Activated T-helper 1 cell treated with Interleukin-2 at 50 U/mL for 16 hours (primary cell): ENCODE measurements around the gene RNF34.

ENCODE experiments used
- DNase-seq: peaks from one replicate; pipeline ENCODE4 v3.0.0-alpha.2; 2020; ENCODE audit warnings: low read depth

The RNF34 gene

DNA sequence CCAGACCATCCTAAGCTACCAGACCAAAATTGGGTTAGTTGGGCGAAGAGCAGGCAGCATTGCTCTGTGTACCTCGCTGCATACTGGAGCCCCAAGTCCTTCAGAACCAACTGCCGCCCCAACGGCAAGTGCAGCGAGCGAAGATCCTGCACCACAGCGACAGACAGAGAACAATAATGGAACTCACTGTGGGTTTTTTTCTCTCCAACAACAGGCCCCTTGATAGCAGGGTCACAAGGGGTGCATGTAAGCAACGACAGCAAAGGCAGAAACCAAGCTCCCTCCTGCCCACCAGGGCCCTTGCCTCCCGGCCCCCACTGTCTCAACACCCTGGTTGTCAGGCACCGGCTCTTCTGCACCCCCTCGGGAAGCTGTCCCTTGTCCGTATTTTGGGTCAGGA is 39.0 kb downstream of the RNF34 start:
- DNase-seq, result no peak

DNA sequence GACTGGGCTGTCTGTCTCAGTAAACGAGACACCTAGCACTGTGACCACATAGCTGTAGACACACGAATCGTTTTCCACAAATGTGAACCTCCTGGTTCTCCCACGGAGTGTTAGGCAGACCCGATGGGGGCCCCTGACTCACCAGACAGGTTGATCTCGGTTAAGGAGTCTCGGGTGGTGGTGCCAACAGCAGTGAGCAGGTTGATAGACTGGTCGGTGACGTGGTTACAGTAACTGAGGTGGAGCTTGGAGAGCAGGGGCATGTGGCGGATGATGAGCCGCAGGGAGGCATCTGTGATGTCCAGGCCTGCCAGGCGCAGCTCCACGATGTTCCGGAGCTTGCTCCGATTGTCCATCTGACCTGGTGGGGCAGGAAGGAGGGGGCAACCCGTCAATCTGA is 39.8 kb downstream of the RNF34 start:
- no peak for DNase-seq

DNA sequence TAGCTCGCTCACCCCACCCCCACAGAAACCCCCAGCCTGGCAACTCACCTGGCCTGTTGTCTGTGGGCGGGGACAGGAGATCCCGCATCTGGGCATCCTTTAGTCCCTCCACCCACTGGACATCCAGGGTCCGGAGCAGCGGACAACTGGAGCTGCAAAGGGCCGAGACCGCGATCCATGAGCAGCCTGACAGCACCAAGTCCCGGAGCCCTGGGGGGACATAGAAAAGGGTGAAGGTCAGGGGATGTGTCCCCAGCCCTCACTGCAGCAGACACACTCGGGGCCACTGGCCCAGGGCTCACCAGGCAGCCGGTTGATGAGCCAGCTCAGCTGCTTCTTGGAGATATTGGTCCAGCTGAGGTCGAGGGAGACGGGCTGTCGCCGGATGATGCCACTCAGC is 40.9 kb downstream of the RNF34 start:
- DNase-seq, result no peak

DNA sequence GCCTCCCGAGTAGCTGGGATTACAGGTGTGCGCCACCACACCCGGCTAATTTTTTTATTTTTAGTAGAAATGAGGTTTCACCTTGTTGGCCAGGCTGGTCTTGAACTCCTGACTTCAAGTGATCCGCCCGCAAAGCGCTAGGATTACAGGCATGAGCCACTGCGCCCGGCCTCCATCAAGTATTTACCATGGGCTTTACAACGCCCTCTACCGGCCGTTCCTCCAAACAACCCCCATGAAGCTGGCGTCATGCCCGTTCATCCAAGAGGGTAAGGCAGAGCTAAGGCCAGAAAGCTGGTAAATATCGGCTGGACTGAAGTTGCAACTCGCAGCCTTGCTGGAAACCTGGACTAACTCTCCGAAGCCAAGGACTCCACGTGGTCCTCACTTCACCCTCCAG is 41.6 kb downstream of the RNF34 start:
- no peak for DNase-seq

DNA sequence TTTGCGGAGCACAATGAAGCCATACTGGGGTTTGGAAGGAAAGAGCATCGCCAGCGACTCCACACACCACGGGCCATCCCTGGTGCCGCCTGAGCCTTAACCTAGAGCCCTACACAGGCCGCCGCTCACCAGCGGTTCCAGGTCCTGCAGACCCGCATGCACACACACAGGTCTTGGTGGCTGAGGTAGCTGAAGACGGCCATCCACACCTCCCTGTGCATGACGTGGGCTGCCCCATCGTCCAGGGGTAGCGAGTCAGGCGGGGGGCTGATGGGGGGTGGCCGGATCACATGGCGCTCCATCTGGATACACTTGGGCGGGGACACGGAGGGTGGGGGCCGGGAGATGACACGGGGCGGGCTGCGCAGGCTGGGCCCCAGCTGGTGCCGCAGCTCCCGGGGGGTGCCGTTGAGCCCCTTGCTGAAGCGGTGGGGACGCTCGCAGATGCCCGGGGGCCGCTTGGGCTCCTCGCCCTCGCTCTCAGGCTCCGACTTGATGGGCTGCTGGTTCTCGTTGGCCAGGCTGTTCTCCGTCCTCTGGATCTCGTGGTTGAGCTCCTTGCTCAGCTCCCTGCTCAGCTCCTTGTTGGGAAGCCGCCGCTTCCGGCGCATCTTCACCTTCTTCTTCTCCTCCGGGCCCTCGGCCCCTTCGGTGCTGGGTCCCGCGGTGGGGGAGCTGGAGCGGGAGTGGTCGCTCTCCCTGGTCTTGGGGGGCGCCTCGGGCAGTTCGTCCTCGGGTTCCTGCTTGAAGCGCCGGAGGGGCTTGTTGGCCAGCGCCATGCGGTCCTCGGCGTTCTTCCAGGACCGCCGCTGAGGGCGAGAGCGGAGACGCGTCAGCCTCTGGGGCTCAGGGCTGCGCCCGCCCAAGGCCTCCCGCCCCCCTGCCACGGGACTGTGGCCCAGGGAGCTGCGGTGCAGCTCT is 42.4 kb downstream of the RNF34 start:
- no peak for DNase-seq

DNA sequence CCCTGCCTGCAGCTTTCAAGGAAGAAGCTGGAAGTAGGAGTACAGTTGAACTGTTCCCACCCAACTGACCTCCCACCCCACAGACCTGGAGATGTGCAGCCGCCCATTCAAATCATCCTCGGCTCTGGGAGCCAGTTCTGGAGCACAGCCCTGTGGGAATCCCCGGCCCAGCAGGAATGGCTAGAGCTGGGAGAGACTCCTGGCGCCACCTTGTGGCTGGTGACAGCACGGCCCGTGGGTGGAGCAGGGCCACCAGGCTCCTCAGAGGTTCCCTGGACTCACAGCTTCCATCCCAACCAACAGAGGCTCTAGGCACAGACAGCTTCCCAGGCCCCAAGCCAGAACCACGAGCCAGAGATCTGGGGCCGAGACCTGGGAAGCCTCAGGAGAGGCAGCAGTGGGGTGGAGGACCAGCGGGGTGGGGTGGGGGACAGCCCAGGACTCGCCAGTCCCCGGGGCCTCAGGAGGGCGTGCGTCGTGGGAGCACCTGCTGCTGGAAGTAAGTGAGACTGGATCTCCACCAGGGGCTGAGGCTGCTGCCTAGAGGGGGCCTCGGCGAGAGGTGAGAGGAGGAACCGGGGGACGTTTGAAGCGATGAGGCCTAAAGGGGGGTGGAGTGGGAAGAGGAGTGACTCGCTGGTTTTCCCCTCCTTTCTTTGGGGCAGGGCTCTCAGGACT is 43.4 kb downstream of the RNF34 start:
- DNase-seq, result peak; percentile 33

DNA sequence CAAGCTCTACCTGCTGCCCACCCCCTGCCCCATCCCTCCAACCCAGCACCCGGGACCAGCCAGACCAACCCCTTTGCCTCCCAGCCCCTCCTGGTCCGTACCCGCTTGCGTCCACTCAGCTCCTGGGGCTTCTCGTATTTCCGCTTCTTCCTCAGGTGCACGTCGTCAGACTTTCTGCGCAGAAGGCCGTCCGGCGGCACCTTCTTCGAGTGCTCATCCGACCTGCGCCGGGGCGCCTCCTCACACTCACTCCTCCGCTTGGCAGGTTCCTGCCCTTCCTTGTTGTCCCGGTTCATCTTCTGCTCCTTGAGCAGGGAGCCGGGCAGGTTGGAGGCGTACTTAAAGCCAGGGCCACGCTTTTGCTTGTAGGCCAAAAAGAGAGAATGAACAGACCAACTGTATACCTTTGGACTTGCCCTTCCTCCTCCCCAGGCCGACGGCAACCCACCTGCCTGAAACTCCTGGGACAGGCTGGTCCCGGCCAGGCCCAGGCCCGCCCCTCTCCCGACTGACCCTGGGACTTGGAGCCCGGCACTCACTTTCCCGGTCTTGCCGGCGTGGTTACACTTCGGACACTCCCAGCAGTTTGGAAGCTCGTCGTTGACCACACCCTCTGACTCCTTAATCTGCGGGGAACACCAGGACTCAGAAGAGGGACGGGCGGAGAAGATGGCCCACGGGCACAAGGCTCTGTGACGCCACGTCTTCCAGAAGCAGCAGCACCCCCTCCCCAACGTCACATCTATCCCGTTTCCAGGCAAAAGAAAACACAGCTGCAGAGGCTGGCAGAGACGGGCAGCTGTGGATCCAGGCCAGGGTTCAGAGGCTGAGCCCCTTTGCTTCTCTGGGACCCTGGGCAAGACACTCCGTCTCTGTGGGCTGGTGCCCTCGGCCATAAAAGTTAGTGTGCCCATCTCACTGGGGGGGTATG is 44.3 kb downstream of the RNF34 start:
- no peak for DNase-seq

DNA sequence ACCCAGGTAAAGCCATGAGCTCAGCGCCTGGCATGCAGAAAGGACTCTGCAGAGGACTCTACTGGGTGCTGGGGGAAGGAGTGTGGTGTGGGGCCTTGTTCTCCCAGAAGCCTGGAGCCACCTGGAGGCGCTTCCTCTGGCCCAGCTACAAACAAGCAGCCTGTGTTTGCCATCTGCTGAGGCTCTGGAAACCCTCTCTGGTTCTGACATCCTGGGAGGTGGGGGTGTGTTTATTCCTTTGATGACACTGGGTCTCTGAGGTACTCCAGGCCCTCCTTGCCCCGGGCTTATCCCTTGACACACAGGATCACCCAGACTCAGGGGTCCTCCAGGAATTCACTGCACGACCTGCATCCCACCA is 44.9 kb downstream of the RNF34 start:
- DNase-seq, result no peak

DNA sequence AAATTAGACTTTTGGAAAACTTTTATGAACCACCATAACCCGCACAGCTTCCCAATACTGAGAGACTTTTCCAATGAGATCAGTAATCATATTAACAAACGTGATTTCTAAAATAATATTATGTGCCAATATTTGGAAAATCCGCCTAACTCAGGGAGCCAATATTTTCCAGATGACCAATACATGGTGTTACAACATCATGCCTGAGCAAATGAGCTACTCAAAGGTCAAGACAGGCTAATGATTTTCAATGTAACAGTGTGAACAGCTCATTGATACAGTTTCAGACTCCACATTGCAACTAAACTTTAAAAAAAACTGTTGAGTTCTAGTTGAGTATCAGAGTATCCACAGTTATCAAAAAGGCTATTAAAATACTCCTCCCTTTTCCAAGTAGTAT is 46.8 kb downstream of the RNF34 start:
- DNase-seq, result no peak

DNA sequence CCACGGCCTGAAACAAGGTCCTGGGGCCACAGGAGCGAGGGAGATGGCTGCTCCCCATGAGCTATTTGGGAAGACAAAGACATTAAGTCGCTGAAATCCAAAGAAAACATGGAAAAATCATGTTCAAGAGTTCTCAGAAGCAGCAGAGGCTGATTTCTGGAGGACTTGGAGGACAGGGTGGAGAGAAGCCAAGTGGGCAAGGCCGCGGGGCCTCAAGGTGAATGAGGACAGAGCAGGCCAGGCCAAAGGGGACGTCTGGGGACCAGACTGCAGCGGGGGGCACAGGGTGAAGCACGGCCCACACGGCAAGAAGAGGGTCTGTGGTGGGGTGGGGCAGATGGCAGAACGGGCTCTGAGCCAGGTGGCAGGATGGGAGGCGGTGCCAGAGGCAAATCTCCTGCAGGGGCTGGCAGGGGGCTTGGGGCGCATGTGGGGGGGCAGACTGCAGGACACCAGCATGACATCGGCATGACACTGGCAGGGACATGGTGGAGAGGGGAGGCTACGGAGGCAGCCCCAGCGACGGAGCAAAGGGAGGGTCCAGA is 48.9 kb downstream of the RNF34 start:
- no peak for DNase-seq

DNA sequence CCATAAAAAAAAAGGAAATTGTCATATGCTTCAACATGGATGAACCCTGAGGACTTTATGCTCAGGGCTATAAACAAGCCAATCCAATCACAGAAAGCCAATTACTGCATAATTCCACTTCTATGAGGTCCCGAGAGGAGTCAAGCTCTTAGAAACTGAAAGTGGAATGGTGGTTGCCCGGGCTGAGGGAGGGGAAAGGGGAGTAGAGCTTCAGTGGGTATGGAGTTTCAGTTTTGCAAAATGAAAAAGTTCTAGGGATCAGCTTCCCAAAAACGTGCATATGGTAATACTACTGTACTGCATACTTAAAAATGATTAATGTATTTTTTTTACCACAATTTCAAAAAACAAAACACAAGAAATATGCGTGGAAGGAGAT is 52.0 kb downstream of the RNF34 start:
- no peak for DNase-seq

DNA sequence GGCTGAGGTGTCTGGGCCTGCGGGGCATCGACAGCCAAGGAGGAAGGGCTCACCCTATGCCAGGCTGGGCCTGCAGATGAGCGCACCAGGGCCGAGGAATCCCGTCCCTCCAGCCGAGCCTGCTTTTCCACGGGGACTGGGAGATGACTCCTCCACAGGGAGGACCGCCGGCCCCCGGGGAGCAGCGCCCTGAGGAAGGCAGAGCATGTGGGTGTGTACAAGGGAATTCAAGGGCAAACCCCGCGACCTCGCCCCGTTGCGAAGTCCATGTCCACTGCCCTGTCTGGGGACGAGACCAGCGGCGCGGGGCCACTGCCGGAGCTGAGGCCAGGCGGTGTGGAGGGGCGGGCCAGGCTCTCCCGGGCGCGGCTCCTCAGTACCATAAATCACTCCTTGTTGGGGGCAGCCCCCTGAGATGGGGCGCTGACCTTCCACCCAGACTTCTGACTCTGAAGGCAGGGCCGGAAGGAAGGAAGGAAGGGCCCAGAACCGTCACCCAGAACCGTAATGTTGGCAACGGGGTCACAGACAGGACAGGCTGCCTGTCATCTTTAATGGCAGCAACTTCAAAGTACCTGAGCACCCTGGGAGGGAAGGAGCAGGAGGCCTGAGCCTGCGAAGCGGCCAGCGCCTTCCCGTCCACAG is 52.5 kb downstream of the RNF34 start:
- DNase-seq, result no peak

DNA sequence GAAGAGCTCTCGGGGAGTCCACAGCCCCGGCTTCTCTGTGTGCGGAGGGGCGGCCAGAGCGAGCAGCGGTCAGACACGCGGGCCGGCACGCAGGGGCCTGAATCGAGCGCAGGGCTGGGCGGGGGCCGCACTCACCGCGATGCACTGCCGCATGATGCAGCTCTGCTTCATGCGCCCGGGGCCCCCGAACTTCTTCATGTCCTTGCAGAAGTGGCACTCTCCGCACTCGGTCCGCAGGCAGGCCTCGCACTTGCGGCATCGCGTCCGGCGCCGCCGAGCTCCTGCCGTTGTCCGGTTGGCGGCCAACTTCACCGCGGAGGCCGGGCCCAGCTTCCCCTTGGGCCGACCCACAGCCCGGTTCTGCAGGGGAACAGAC is 53.1 kb downstream of the RNF34 start:
- DNase-seq, result no peak

DNA sequence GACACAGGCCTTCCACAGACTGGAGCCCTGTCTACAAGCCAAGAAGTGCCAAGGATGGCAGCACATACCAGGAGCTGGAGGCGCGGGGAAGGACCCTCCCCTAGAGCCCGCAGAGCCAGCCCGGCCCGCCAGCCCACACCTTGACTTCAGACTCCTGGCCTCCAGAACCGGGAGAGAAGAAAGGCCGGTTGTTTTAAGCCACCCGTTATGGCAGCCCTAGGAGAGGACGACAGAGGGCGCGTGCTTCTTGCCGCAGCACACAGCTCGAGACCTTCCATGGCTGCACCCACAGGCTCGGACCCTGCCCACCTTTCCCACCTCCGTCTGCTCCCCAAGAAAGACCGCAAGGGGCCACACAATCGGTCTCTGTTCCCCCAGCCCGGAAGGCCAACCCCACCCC is 53.7 kb downstream of the RNF34 start:
- DNase-seq, result no peak

DNA sequence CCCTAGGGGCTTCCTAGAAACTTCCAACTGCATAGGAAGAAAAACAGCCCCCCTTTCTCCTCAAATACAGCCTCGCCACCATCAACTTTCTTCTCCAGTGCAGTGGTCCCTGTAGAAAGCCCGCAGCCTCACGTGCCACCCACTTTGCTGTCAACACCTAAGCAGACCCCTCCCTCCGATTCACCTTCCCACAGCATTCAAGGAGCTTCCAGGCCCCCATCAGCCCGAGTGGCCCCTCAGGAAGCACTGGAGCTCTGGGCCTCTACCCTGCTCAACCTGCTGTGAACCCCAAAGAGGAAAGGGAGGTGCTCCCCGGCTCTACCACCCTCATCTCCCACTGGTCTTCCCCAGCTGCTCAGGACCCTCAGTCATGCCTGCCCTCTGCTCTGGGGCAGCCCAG is 55.0 kb downstream of the RNF34 start:
- no peak for DNase-seq

DNA sequence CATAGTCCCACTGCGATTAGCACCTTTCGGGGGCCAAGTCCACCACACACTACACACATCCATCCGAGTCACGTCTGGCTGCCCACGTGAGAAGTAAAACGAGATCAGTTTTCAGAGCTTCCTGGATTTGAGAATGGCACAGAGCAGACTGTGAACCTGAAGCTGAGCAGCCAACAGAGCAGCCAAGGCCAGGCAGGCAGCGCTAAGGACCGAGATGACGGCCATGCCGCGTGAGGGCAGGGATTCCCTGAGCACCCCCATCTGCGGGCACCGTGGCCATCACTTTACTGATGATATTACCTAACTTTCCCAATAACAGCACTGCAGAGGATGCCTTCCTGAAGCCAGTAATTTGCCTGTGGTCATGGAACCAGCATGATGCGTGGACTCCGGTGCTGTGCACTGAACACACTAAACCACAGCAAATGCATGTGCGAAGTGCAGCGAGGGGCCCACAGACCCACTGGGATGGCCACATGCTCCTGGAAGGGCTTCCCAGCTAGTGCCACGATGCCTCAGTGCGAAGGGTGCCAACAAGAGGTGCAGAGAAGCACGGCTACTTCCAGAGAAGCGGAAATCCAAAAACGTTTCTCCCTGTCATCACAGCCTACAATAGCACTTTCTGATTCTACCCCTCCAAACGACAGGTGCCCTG is 56.0 kb downstream of the RNF34 start:
- no peak for DNase-seq

DNA sequence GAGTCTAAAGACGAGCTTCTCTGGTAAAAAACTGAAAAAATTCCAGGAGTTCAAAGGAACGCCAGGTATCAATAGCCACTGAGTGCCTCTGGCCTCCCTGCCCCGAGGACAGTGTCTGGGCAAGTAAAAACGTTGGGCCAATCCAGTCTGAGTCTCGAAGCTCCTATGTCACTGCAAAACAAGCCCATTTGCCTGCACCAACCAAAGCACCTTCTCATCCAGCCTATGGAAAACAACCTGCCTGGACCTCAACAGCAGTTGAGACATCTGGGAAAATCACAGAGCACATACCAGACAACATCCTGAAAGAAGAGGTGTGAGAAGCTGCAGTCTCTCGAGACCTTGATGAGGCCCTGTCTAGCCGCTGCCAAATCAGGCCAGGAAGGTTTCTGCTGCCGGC is 56.6 kb downstream of the RNF34 start:
- DNase-seq, result no peak

DNA sequence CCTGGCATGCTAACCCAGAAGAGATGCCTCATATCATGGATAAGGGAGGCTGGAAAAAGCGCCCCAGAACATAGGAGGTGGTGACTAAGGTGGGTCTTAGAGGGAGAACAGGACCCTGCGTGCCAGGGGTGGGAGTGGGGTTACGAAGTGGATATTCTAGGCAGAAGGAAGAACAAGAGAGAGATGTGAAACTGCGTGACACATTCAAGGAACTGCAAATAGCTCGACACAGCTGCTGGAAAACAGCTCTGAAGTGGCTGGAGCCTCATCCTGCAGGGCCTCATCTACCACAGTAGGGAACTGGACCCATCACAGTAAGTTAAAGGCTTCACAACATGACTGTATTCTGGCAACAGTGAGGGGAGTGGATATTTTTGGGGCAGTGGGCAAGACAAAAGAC is 61.1 kb downstream of the RNF34 start:
- DNase-seq, result no peak

DNA sequence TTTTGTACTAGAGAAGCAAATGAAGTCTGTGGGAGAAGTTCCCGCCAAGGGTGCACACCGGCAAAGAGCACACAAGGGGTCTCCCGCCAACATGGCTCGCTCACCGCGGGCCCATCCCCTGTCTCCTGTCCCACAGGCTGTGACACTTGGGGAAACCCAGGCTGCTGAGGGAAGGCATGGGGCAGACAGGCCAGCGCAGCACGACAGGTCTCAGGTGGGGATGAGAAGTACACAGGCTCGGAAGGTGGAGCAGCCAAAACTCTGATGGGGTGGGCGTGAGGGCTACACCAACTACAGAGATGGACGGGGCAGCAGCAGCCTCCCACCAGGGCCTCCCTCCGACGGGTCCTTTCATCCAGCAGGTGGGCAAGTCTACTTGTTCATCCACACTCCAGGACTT is 64.4 kb downstream of the RNF34 start:
- DNase-seq, result no peak

DNA sequence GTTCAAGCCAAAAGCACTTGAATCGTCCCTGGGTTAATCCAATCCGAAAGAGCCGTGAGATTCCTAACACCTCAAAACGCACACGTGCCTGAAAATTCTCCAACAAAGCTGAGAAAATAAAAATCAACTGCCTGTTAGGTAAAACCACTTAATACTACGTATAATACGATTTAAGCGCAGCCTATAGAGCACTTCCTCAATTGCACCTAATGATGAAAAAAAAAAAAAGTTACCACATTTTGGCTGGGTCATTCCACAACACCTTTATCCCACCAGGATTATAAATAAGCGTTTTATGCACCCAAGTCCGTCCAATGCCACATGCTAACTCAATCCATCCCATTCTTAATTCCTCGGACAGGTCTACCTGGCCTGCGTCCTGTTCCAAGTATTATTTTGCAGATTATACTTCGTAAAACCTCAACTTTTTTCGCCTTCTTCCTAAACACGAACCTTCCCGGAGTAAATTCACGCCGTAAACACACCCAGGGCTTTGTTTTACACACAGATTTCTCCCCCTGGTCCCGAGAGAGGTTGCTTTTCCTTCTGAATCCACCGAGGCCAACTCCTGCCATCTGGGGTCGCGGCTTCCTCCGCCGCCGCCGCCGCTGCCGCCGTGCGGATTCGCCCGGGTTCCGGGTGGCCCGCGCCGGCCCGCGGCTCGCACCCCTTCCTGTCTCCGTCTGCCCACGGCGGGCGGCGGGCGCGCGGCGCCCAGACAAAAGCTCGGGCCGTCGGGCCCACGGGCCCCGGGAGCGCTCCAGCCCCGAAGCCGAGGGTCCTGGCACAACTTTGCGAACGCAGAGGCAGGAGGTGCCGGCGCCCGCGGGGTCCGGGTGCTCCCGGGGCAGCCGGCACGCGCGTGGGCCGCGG is 66.2 kb downstream of the RNF34 start:
- DNase-seq, result peak; percentile 43
